CD4-positive, alpha-beta T cell (primary cell): ENCODE measurements around the gene FAM180B. TPM values are rescaled to one million over a fixed set of nuclear protein-coding genes. Genes with fewer than 3 reads are reported as not detected.

Experiments used
- ATAC-seq: fragments of 200-7000 bp; cut with Tn5 transposase; one replicate; pipeline ENCODE4 v1.10.0; 2022; ENCODE audit warnings: mild to moderate bottlenecking; ENCODE audit not compliant: poor library complexity
- CTCF ChIA-PET: fragments of 350-600 bp; sonication (Branson Sonifier 250); formaldehyde crosslinking; loops from one replicate; lab custom pipeline; 2021; ENCODE audit warnings: antibody characterized with exemption, inconsistent platforms; lab: Charles Lee
- POLR2A ChIA-PET: fragments of 350-600 bp; sonication (Branson Sonifier 250); formaldehyde crosslinking; loops from one replicate; lab custom pipeline; 2021; ENCODE audit warnings: antibody characterized with exemption, inconsistent platforms; lab: Charles Lee
- DNase-seq, 14 experiments: peaks; one replicate each; pipeline ENCODE4 v3.0.0-alpha.2; 2013 to 2020; ENCODE audit warnings: mixed read lengths in 2 of 14
- H3K27ac ChIP-seq, 2 donors: one replicate each; pipeline versions ENCODE4 v1.5.1 to v1.7.0; 2013; ENCODE audit warnings: low read length in 2 of 2, low read depth in 1 of 2, mild to moderate bottlenecking in 1 of 2
- H3K27me3 ChIP-seq, 2 experiments: 1 replicate in 1 of 2; 2 replicates in 1 of 2; pipeline versions ENCODE4 v1.6.1 to v1.7.0; 2013; ENCODE audit warnings: low read length in 2 of 2, control low read depth in 1 of 2, mild to moderate bottlenecking in 1 of 2, moderate library complexity in 1 of 2; ENCODE audit not compliant: insufficient read depth in 2 of 2, control insufficient read depth in 1 of 2
- H3K36me3 ChIP-seq: one replicate; pipeline ENCODE4 v1.6.1; 2013; ENCODE audit warnings: low read length, control low read depth; ENCODE audit not compliant: insufficient read depth
- H3K4me1 ChIP-seq: one replicate; pipeline ENCODE4 v1.6.1; 2013; ENCODE audit warnings: low read length, control low read depth; ENCODE audit not compliant: insufficient read depth
- H3K4me3 ChIP-seq: one replicate; pipeline ENCODE4 v1.5.1; 2013; ENCODE audit warnings: mild to moderate bottlenecking, low read length, moderate library complexity
- H3K9me3 ChIP-seq, 2 experiments: 1 replicate in 1 of 2; 2 replicates in 1 of 2; pipeline versions ENCODE4 v1.6.1 to v1.7.0; 2013; ENCODE audit warnings: low read length in 2 of 2, mild to moderate bottlenecking in 2 of 2, control low read depth in 1 of 2, moderate library complexity in 1 of 2; ENCODE audit not compliant: control insufficient read depth in 1 of 2, insufficient read depth in 1 of 2
- H3K27ac Mint-ChIP-seq: one replicate; pipeline ENCODE4 v1.8.0; 2020; ENCODE audit warnings: mixed read lengths
- H3K27me3 Mint-ChIP-seq: one replicate; pipeline ENCODE4 v1.8.0; 2021; ENCODE audit warnings: mixed read lengths
- H3K36me3 Mint-ChIP-seq: one replicate; pipeline ENCODE4 v1.8.0; 2021; ENCODE audit warnings: low read depth, mixed read lengths
- H3K4me1 Mint-ChIP-seq: one replicate; pipeline ENCODE4 v1.8.0; 2021; ENCODE audit warnings: low read depth, mixed read lengths
- H3K4me3 Mint-ChIP-seq: one replicate; pipeline ENCODE4 v1.8.0; 2020; ENCODE audit warnings: mild to moderate bottlenecking, mixed read lengths
- H3K9me3 Mint-ChIP-seq: one replicate; pipeline ENCODE4 v1.8.0; 2020; ENCODE audit warnings: mixed read lengths
- CTCF ChIP-seq: fragments of 200-600 bp; IDR thresholded peaks from one replicate; pipeline ENCODE4 v1.8.0; 2022; ENCODE audit warnings: antibody characterized with exemption, mild to moderate bottlenecking
- intact Hi-C, 2 experiments: fragments of 100-400 bp; cut with DNase I in 1 of 2; cut with micrococcal nuclease in 1 of 2; formaldehyde crosslinking; loops; one replicate each; pipeline versions ENCODE4 v1.15.1 to v1.9.0; 2023 to 2025; cut with DNase I, micrococcal nuclease
- total RNA-seq, 174 experiments: library from RNA in 2 of 174; stranded (reverse) in 2 of 174; gene quantifications; one replicate each; pipeline ENCODE4 v1.2.3 and lab custom pipeline; 2021 to 2026

Gene FAM180B
- total RNA-seq, 2 experiments from 2014 or later: 0.55 to 0.92 TPM

GRCh38 chr11:47607380-47607779 lies 20.9 kb downstream of the FAM180B start:
- Histone ChIP-seq H3K27ac (no peak overlapping the region), H3K9me3 (no peaks in the 10 kb centered on the region), H3K4me3 (no peak overlapping the region), H3K27me3 (no peaks in the 10 kb centered on the region), H3K36me3 (no peaks in the 10 kb centered on the region), H3K4me1 (no peaks in the 10 kb centered on the region)
- POLR2A ChIA-PET: no interaction called here
- Mint-ChIP-seq H3K27me3 (no peaks in the 10 kb centered on the region), H3K36me3 (no peaks in the 10 kb centered on the region), H3K27ac (no peak overlapping the region), H3K9me3 (no peaks in the 10 kb centered on the region), H3K4me3 (no peak overlapping the region), H3K4me1 (no peaks in the 10 kb centered on the region)
- intact Hi-C loops: no loop called here
- no peak for TF ChIP-seq CTCF
- CTCF ChIA-PET: no interaction called here
- DNase-seq (no peak), ATAC-seq (no peak)

- no peak overlapping the region for H3K4me3 Mint-ChIP-seq
- H3K9me3 ChIP-seq: no peaks in the 10 kb centered on the region
- CTCF ChIA-PET: no interaction called here
- no peak for TF ChIP-seq CTCF
- POLR2A ChIA-PET: no interaction called here
- no peak overlapping the region for H3K27ac ChIP-seq
- no peaks in the 10 kb centered on the region for H3K27me3 ChIP-seq
- no peak for ATAC-seq
- H3K4me1 Mint-ChIP-seq: no peaks in the 10 kb centered on the region
- H3K9me3 Mint-ChIP-seq: no peaks in the 10 kb centered on the region
- no peak for DNase-seq
- H3K27me3 Mint-ChIP-seq: no peaks in the 10 kb centered on the region
- H3K36me3 ChIP-seq: no peaks in the 10 kb centered on the region
- H3K36me3 Mint-ChIP-seq: no peaks in the 10 kb centered on the region
- no peak overlapping the region for H3K27ac Mint-ChIP-seq
- no peak overlapping the region for H3K4me3 ChIP-seq
- intact Hi-C loops: no loop called here
- no peaks in the 10 kb centered on the region for H3K4me1 ChIP-seq
Observed at GRCh38 chr11:47609675-47610074, 23.2 kb downstream of the FAM180B start.

- Histone ChIP-seq H3K4me1 (peaks cover 2% of the 10 kb centered on the region), H3K27ac (no peak overlapping the region), H3K27me3 (no peaks in the 10 kb centered on the region), H3K9me3 (no peaks in the 10 kb centered on the region), H3K4me3 (no peak overlapping the region), H3K36me3 (no peaks in the 10 kb centered on the region)
- Mint-ChIP-seq H3K27me3 (no peaks in the 10 kb centered on the region), H3K36me3 (no peaks in the 10 kb centered on the region), H3K4me3 (no peak overlapping the region), H3K4me1 (no peaks in the 10 kb centered on the region), H3K9me3 (no peaks in the 10 kb centered on the region), H3K27ac (no peak overlapping the region)
- TF ChIP-seq CTCF: no peak
- ChIA-PET POLR2A (no interaction called here), CTCF (no interaction called here)
- intact Hi-C loops: no loop called here
- no peak for ATAC-seq
- peak in 1 of 14 experiments; percentile 14 for DNase-seq
Observed at GRCh38 chr11:47611348-47611794, 24.9 kb downstream of the FAM180B start.
